Esophagus mucosa (tissue), 1 donor: ENCODE measurements around the gene MIGA2. TPM values are rescaled to one million over a fixed set of nuclear protein-coding genes. Genes with fewer than 3 reads are reported as not detected.

Source experiments
- ATAC-seq: fragments of 200-7000 bp; cut with Tn5 transposase; one replicate; pipeline ENCODE4 v1.9.1; 2020
- total RNA-seq: library from RNA; stranded (reverse); gene quantifications from one replicate; pipeline ENCODE4 v1.2.4, GENCODE V29; 2023
- donor health status: DM: yes; HTN: yes; CAD: no.

MIGA2 gene
- total RNA-seq, 1 donor from 2014 or later = 21.2 TPM

DNA sequence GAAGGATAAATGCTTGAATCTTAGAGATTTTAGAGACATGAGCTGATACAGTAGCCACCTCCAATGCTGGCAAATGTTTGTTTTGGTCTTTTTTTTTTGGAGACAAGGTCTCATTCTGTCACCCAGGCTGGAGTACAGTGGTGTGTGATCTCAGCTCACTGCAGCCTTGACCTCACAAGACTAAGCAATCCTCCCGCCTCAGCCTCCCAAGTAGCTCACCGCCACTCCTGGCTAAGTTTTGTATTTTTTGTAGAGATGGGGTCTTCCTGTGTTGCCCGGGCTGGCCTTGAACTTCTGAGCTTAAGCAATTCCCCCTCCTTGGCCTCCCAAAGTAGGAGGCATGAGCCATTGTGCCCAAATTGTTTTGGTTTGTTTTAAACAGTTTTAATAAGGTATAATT, 37.7 kb downstream of the MIGA2 start:
- no peak for ATAC-seq

DNA sequence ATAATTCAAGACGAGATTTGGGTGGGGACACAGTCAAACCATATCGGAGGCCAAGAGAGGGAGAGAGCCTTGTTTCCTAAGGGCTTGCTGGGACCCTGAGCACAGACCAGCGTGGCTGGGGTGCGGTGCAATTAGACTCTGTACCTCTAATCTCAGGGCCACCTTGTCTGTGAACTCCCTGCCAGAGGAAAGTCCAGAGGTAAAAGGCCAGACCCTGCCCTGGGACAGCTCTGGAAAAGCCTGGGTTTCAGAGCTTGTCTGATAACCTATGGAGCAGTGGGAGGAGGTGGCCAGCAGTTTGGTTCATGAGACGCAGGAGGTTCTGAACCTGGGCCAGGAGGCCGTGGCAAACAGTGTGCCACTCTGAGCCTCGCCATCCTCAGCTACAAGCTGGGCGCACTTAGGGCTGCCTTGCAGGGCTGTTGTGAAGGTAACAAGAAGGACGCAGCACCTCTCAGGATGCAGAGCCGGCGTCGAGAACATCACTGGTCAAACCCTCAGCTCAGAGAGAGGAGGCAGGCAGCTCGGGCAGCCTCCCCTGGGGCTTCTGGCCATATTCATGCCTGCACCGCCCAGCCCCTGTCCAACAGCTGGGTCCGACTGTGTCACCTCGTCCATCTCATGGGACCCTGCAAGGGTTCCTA, 39.7 kb downstream of the MIGA2 start:
- no peak for ATAC-seq

DNA sequence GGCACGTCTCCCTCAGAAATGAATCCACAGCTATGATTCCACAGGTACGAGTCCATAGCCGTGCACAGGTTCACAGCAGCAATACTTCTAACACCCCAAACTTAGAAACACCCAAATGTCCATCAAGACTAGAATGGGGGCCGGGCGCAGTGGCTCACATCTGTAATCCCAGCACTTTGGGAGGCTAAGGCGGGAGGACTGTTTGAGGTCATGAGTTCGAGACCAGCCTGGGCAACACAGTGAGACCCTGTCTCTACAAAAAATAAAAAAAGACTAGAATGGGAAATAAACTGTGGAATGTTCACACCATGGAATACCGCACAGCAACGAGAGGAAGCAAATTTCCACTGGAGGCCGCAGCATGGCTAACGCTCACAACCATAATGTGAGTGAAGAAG, 40.2 kb downstream of the MIGA2 start:
- no peak for ATAC-seq

DNA sequence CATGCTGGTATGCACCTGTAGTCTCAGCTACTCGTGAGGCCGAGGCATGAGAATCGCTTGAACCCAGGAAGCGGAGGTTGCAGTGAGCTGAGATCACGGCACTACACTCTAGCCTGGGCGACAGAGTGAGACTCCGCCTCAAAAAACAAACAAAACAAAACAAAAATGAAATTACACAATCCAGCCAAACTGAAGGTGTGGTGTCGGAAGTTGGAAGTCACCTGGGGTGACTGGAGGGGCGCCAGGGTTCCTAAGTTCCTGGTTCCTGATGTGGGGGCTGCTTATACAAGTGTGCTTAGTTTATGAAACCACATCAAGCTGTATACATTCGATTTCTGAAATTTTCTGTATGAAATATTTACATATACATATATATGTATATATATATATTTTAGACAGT, 40.8 kb downstream of the MIGA2 start:
- no peak for ATAC-seq

DNA sequence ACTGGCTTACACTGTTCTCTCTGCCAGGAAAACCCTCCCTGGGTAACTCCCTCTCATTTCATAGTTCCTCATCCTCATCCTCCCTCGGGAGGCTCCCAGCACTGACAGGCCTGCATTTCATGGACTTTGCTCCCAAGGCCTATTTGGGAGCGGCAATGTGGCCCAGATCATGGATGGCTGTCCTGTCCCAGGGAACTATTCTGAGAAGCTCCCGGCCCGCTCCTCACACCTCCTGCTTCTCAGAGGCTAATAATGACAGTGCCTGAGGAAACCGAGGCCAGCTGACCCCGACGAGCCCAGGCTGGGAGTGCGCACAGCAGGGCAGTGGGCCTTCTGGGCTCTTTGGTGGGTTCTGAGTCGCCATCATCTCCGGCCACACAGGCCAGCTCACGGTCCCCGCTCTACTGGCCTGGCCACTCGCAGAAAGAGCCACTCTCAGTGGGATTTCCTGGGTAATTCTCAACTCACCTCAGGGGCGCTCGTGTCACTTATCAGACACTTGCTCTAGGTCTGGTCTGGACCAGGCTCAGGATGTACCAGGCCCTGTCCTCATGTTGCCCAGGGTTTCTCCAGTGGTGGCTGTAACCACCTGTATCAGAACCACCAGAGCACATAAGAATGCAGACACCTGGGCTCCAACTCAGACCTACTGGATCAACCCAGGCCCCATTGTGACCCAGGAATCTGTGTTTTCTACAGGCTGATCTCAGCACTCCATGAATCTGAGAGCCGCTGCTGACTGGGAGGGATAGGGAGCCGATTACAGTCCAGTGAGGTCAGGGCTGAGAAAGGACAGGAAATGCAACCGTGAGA, 42.5 kb downstream of the MIGA2 start:
- no peak for ATAC-seq

DNA sequence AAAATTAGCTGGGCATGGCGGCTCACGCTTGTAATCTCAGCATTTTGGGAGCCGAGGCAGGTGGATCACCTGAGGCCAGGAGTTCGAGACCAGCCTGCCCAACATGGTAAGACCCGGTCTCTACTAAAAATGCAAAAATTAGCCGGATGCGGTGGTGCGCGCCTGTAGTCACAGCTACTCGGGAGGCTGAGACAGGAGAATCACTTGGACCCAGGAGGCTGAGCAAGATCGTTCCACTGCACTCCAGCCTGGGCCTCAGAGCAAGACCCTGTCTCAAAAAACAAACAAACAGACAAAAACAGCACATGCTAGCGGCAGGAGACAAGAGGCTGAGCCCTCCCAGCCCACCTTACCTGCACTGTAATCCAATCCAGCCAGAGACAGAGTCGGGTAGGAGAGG, 43.4 kb downstream of the MIGA2 start:
- ATAC-seq = no peak

DNA sequence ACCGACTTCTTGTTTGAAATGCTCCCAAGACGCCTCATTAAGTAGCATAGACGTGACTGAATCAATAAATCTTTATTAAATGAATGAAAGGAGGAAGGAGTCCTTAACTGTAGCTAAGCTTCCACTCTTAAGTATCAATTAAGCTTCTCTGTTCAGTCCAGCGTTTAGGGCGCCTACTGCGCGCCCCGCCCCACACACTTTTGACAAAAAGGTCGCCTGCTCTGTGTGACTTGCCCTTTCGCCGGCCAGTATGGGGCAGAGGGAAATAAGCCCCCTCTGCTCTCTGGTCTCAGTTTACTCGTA, 43.8 kb downstream of the MIGA2 start:
- no peak for ATAC-seq

DNA sequence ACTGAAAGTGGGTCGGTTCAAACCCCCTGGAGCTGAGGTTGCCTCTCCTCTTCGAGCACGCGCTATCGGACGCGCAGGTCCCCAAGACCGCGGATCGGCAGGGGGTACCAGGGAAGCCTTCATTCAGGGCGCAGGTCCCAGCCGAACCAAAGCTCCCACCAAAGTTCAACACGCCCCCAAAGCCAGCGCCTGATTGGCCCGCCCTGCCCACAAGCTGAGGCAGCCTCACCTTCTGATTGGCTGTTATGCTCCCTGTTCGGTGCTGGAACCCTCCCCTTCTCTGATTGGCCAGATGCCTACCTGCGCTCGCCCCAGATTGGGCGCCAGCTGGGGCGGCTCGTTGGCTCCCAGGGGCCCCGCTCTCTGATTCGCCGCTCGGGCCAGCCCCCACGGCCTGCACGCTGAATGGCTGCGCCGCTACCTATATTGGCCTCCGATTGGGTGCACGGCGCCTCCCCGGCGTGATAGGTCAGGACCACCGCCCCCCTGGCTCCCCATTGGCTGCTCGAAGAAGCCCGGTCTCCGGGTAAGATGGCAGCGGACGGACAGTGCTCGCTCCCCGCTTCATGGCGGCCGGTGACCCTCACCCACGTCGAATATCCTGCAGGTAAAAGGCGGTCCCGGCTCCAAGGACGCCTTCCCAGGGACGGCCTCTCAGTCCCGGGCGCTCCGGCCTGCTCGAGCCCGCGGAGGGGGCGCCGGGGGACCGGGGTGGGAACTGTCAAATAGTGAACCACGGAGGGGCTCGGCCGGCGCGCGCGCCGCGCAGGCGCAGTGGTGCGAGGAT, 44.4 kb downstream of the MIGA2 start, which contains the start of gene DOLPP1:
DOLPP1 (plus strand) TSS at position 511 of the 787 bp plus-strand sequence; CDS start at position 532, 21 bp downstream.
- ATAC-seq = peak; percentile 97

DNA sequence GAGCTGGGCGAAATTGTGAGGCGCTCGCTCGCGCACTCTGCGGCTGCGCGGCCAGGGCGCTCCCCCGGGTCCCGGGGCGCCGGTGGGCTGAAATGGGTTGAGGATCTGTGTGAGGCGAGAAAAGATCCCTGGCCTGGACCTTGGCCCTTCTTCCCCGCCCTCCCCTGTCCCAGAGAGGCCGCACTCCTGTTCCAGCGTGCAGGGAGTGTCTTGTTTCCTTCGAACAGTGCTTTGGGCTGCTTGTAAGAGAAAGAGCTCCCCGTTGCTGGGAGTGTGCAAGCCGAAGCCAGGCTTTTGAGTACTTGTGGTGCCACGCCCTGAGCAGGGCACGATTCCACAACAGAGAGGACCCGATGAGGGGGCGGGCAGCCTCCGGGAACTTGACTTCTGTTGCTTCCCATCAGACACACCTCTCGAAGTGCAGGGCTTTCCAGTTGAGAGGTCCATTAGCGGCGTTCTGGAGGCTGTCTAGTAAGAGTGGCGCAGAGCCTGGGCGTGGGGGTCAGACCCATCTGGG, 45.0 kb downstream of the MIGA2 start:
- peak; percentile 2 for ATAC-seq

DNA sequence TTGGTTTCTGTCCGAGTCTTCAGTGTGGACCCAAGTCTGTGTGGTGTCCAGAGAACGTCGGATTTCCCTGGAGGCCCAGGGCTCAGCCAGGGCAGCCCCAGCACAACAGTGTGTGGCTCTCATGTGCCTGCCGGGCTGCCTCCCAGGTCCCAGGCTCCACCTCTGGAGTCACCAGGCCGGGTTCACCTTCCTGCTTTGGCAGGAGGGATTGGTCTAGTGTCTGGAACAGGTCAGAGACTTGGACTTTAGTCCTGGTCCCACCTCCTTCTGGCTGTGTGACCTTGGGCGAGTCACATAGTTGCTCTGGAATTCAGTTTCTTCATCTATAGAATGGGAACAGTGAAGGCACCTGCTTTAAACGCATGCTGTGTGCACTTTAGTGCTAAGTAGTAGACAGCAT, 47.7 kb downstream of the MIGA2 start:
- ATAC-seq = no peak

DNA sequence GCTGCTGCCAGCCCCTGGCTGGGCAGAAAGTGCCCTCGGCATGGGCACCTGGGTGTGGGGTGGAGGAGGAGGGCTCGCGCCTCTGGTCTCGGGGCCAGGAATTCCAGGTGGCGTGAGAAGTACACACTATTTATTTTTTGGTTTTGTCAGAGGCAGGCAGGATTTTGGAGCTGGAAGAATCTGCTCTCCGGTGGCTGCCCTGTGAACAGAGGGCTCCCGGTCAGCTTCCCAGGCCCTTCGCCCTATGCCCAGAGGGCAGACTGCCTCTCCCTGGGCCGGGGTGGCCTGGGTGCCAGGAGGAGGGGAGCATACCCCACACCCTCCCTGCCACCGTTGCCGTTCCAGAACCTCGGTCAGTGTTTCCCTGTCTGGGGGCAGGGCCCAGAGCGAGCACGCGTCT, 52.8 kb downstream of the MIGA2 start:
- ATAC-seq = no peak

DNA sequence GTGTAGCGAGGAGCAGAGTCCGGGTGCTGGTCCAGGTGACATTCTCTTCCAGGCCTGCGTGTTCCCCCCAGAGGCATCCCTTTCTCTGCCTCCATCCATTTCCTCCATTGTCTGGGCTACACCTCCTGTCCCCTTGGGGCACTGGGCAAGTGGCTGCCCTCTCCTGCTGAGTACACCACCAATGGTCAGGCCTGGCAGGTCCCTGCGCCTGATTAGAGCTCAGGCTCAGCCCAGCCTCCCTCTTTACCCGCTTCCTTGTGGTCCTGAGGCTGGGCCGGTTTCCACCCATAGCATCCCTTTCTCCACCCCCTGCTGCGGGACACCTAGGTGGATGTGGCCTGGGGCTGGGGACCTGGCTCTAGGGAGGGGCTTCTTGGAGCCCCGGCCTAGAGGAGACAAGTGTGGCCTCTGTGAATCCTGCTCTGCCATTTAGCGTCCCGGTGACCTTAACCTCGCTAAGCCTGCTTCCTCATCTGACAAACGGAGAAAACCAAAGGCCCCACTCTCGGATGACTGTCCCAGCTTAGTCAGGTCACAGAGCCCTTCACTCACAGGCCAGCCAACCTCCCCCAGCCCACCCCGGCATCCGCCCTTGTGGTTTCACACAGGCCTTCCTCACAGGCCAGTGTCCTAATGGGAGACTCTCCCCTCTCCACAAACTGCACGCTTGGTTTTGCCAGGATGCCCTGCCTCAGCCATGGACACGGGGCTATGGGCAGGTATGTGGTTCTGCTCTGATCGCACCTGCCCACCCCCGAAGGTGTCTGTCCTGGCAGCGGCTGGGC, 57.4 kb downstream of the MIGA2 start:
- no peak for ATAC-seq

DNA sequence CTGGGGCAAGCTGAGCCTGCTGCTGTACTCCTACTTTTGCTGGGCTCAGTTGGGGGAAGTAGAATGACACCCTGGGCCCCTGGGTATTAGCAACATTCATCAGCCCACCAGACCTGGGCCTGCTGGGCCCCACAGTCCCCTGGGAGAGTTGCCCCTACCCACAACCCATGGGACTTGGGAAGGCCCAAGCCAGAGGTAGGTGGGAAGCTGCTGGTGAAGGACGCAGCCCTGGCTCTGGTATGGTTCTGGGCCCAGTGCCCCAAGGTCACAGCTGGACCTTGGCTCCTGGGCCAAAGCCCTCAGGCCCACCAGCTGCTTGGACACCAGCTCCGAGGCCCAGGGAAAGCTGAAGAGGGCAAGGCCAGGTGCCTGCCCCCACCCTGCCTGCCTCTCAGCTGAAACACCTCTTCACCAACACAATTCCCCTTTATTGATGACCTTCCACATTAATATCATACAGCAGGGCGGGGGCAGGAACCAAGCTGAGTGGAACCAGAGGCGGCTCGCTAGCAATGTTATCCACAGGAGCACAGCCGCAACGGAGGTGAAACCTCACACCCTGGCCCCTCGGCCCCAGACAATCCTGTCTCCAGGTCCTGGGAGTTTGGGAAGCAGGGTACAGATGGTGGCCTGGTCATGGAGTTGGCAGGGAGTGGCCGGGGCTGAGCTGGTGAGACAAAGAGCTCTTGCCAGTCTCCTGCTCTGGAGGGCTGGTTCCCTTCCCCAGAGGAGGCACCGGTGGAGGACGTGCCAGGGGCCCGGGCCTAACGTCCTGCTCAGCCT, 58.2 kb downstream of the MIGA2 start:
- no peak for ATAC-seq

DNA sequence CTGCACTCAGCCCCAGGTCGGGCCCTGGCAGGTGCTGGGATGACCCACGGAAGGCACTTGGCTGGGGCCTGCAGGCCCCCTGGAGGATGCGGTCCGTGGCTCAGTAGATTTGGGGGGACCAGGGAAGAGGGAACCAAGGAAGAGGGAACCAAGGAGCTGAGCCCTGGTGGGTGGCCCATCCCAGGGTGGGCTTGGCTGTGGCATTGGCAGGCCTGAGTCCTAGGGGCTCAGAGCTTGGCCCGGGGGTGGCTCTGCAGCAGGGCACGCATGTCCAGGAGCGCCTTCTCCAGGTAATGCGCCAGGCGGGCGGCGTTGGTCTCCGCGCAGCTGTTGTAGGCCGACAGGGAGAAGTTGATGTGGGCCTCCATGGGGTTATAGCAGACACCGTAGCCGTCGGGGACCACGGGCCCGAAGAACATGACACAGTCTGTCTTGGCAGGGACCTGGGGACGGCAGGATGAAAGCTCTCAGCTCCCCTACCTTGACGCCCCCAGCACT, 58.8 kb downstream of the MIGA2 start:
- no peak for ATAC-seq

DNA sequence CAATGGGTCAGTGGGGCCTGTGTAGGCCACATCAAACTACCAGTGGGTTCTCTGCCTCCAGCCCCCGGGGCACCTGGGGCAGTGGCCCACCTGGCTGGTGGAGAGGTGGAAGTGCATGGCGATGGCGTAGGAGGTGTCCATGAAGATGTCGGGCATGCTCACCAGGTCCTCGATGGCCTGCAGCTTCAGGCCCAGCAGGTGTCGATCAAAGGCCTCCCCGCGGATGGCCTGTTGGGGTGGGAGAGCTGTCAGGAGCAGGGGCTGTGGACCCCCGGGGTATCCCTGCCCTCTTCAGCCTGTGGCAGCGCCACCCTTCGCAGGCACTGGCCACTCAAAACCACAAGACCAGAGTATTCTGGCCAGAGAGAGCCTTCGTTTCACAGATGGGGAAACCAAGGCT, 59.5 kb downstream of the MIGA2 start:
- ATAC-seq = no peak

DNA sequence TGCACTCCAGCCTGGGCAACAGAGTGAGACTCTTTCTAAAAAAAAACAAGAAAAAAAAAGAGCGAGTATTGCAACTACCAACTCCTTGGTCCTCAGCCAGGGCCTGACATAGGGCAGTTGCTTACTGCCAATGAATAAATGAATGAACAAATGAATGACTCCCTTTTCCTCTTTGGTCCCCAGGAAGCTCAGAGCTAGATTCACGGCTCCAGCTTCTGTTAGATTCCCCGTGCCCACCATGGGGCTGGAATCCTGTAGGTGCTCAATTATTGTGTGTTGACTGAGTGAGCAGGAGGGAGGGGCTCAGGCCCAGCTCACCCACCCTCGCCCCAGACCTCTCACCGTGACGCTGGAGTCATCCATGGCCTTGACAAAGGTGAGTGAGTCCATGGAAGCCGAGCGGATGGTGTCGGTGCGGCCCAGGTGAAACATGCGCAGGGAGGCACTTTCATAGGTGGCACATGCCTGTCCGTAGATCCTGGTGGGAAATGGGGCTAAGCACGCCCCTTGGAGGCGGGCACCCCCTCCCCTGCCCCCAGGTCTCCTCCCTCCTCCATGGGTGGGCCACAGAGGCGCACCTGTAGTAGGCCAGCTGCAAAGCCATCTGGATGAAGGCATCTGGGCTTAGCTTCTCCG, 61.4 kb downstream of the MIGA2 start:
- no peak for ATAC-seq

DNA sequence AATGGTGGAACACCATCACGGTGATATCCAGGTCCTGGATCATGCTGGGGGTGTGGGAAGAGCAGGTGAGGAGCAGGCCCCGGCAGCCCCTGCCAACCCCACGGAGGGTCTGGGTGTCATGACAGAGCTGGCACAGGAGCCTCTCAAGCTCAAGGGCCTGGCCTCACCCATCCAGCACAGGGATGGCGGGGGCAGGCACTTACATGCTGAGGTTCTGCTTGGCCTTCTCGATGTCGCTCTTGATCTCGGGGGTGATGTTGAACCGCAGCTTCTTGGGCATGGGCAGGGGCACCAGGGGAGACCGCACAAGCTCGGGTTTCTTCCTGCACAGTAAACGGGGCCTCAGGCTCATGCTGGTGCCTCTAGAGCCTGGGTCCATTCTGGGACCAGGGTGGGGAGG, 61.9 kb downstream of the MIGA2 start:
- no peak for ATAC-seq

DNA sequence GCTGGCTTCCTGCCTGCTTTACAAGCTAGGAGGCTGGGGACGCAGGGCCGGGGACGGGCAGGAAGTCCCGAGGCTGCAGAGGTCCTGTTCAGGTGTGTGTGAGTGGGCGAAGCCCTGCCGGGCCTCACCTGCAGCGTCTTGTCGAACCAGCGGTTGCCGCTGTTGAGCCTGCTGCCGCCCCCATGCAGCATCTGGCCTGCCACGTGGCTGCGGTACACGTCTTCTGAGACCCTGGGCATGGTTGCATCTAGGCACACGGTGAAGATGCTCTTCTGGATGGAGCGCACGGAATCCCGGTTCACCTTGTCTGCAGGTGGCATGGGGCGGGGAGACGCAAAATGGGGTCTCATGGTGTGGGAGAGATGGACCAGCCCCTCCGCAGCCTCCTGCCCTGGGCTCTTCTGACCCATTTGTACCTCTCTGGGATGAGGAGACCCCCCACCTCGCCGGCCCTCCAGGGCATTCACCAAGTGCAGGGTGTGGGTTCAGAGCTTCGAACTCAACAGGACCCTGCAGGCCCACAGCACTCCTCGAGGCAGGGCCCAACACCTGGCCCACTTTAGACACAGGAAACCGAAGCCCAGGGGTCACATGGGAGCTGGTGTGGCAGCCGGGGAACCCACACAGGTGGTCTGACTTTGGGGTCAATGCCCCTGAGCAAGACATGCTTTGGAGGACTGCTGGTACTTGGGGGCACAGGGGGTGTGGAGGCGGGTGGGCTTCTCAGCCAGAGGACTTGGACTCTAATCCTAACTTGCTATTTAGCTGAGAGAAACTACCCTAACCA, 64.2 kb downstream of the MIGA2 start:
- peak; percentile 8 for ATAC-seq

DNA sequence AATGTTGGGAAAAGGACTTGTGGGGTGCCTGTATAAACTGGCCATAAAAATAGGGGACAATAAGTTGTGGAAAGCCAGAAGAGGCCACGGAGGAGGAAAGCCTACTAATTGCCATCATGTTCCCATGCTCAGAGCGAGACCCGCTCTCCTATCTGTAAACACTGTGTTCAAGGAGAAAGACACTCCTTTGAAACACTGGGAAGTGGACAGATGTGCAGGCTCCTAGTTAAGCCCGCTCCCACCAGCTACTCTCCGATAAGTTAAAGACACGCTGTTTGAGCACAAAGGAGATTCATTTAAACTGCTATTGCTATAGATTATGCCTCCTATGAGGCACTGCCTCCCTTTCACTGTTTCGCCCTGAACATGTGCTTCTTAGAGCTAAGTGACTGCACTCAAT, 64.9 kb downstream of the MIGA2 start:
- ATAC-seq = no peak

DNA sequence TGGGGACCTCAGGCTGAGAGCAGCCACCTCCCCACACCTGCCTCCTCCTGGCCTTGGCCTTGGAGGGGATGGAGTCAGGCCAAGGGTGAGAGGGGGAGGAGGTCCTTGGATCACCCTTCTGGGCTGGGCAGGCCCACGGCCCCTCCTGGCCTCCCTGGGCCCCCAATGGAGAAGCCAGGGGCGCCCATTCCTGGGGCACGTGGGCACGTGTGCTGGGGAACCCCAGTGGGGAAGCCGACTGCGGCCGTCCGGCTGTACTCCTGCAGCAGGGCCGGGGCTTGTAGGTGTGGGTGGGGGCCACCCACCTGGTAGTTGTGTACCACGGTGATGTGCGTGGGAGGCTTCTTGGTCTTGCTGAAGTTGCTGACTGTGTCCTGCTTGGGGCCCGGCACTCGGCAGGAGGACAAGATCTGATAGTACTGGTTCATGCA, 65.7 kb downstream of the MIGA2 start:
- ATAC-seq = no peak
